ENCODE data around the gene CCDC12. TPM values are rescaled to one million over a fixed set of nuclear protein-coding genes. Genes with fewer than 3 reads are reported as not detected.

Gene CCDC12
- total RNA-seq, 1 donor from 2014 or later = 17.9 TPM

DNA sequence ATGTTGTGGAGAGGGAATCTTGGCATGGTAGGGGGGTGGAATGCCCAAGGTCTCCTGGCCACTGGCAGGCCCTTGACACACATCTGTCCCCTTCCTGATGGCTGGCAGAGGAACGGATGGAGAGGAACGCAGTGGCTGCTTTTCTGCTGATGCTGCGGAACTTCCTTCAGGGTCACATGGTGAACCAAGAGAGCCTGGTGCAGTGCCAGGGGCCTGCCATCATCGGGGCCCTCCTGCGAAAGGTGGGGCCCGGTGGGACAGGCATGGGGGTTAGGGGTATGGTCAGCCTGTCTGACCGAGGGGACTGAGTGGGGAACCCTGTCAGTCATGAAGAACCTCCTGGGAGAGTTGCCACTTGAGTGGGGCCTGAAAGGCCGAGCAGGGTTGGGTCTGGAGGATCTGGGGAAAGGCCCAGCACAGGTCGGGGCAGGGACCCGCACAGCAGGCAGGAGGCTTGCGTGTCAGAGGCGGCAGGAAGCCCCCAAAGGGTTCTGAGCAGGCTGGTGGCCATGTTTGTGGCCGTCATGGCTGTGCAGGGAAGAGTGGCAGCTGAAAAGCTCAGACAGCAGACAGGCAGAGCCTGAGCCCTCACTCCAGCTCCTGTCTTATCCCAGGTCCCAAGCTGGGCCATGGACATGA, 21.0 kb upstream of the CCDC12 start:
- Histone ChIP-seq H3K4me2 (no peak overlapping the region), H3K4me3 (no peak overlapping the region), H3K9ac (no peak overlapping the region), H3K79me2 (ENCODE audit: low read depth) (no peaks in the 10 kb centered on the region), H2AFZ (replicated peaks) (no peak overlapping the region), H3K27ac (no peak overlapping the region), H3K9me3 (ENCODE audit: low read depth) (no peaks in the 10 kb centered on the region), H4K20me1 (ENCODE audit: low read depth) (no peaks in the 10 kb centered on the region), H3K4me1 (no peaks in the 10 kb centered on the region), H3K27me3 (no peaks in the 10 kb centered on the region), H3F3A (ENCODE audit: low read depth) (no peaks in the 10 kb centered on the region), H3K36me3 (no peaks in the 10 kb centered on the region)
- Mint-ChIP-seq H3K27me3 (ENCODE audit: insufficient read depth, low read depth) (peaks cover 4% of the 10 kb centered on the region), H3K36me3 (no peaks in the 10 kb centered on the region), H3K4me1 (peaks cover 3% of the 10 kb centered on the region), H3K4me3 (no peak overlapping the region), H3K27ac (no peak overlapping the region), H3K9me3 (no peaks in the 10 kb centered on the region)
- DNase-seq (ENCODE audit: low spot score) = no peak
- TF ChIP-seq, protein P1, sequence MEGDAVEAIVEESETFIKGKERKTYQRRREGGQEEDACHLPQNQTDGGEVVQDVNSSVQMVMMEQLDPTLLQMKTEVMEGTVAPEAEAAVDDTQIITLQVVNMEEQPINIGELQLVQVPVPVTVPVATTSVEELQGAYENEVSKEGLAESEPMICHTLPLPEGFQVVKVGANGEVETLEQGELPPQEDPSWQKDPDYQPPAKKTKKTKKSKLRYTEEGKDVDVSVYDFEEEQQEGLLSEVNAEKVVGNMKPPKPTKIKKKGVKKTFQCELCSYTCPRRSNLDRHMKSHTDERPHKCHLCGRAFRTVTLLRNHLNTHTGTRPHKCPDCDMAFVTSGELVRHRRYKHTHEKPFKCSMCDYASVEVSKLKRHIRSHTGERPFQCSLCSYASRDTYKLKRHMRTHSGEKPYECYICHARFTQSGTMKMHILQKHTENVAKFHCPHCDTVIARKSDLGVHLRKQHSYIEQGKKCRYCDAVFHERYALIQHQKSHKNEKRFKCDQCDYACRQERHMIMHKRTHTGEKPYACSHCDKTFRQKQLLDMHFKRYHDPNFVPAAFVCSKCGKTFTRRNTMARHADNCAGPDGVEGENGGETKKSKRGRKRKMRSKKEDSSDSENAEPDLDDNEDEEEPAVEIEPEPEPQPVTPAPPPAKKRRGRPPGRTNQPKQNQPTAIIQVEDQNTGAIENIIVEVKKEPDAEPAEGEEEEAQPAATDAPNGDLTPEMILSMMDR (IDR thresholded peaks at IDR 0.05) = no peak
- TF ChIP-seq EZH2 (IDR thresholded peaks at IDR 0.05) = no peak
- TF ChIP-seq EZH2phosphoT487 (IDR thresholded peaks at IDR 0.05) = no peak

DNA sequence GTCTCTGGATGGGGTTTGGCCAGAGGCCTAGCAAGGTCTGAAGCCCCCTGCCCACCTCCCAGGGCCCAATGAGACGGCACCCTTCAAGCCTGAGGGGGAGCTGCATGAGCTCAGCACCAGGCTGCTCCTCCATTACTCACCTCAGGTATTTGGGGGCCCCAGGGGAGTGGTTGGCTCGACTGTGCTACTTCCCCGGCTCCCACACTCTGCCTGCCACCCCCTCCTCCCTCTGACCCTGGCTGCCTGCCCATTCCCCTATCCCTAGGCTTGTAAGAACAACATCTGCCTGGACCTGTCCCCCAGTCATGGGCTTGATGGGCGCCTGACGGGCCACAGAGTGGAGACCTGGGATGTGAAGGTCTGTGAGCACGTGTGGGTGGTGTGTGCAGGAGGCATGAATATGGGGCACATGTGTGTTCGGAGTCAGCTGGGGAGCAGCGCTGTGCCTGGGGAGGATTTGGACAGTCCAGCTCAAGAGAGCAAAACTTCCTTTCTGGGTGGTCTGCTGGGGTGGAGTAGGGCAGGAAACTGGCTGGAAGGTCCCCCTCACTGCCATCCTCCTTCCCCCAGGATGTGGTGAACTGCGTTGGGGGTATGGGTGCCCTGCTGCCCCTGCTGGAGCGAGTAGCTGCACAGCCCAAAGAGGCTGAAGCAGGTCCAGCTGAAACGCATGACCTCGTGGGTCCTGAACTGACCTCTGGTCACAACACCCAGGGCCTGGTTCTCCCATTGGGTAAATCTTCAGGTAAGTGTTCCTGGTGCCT, 20.3 kb upstream of the CCDC12 start:
- H3K36me3 ChIP-seq = no peaks in the 10 kb centered on the region
- no peak overlapping the region for H3K4me3 ChIP-seq
- Mint-ChIP-seq H3K27ac (peak overlapping the region; percentile 42), H3K9me3 (no peaks in the 10 kb centered on the region), H3K36me3 (no peaks in the 10 kb centered on the region), H3K4me3 (no peak overlapping the region), H3K27me3 (ENCODE audit: insufficient read depth, low read depth) (peaks cover 4% of the 10 kb centered on the region), H3K4me1 (peaks cover 3% of the 10 kb centered on the region)
- H3K79me2 ChIP-seq (ENCODE audit: low read depth) = no peaks in the 10 kb centered on the region
- H3K27ac ChIP-seq = no peak overlapping the region
- H3K9ac ChIP-seq = no peak overlapping the region
- H3F3A ChIP-seq (ENCODE audit: low read depth) = no peaks in the 10 kb centered on the region
- H3K27me3 ChIP-seq = no peaks in the 10 kb centered on the region
- H4K20me1 ChIP-seq (ENCODE audit: low read depth) = no peaks in the 10 kb centered on the region
- no peaks in the 10 kb centered on the region for H3K4me1 ChIP-seq
- H3K4me2 ChIP-seq = no peak overlapping the region
- H3K9me3 ChIP-seq (ENCODE audit: low read depth) = no peaks in the 10 kb centered on the region
- DNase-seq (ENCODE audit: low spot score) = no peak
- no peak overlapping the region for H2AFZ ChIP-seq (replicated peaks)
- TF ChIP-seq, protein P1 (IDR thresholded peaks at IDR 0.05) = no peak

DNA sequence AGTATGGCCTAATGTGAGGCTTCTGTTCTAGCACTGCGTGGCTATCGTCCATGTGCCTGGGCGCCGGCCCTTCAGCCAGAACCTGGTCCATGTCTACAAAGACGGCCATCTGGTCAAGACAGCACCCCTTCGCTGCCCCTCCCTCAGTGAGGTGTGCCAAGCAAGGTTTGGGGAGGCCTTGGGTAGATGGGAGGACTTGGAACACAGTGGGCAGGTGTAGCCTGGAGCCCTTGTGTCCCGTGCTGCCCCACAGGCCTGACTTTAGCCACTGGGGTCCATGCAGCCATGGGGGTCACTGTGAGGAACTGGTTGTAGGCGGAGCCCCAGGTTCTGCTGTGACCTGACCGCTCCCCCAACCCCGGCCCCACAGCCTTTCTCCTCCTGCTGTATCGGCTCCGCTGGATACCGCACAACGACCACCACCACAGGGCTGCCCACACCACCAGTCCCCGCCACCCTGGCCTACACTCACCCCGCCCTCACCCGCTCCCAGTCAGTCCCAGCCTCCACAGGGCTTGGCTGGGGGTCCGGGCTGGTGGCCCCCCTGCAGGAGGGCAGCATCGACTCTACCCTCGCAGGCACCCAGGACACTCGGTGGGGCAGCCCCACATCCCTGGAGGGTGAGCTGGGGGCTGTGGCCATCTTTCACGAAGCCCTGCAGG, 19.5 kb upstream of the CCDC12 start:
- DNase-seq (ENCODE audit: low spot score) = no peak

More for the DNA sequence above, 19.5 kb upstream of the CCDC12 start:
- H3K4me1 ChIP-seq = no peaks in the 10 kb centered on the region
- H3K36me3 Mint-ChIP-seq = no peaks in the 10 kb centered on the region
- H3K36me3 ChIP-seq = no peaks in the 10 kb centered on the region
- no peaks in the 10 kb centered on the region for H3K9me3 ChIP-seq (ENCODE audit: low read depth)
- H3K4me3 ChIP-seq = no peak overlapping the region
- H3K4me1 Mint-ChIP-seq = peaks cover 3% of the 10 kb centered on the region
- no peak overlapping the region for H3K4me2 ChIP-seq
- H3K4me3 Mint-ChIP-seq = no peak overlapping the region
- H3K9me3 Mint-ChIP-seq = no peaks in the 10 kb centered on the region
- no peaks in the 10 kb centered on the region for H3K27me3 ChIP-seq
- H3F3A ChIP-seq (ENCODE audit: low read depth) = no peaks in the 10 kb centered on the region
- H3K27ac ChIP-seq = no peak overlapping the region
- H3K27ac Mint-ChIP-seq = no peak overlapping the region
- H2AFZ ChIP-seq (replicated peaks) = no peak overlapping the region
- H3K9ac ChIP-seq = no peak overlapping the region
- TF ChIP-seq EZH2phosphoT487 (IDR thresholded peaks at IDR 0.05) (no peak), EZH2 (IDR thresholded peaks at IDR 0.05) (no peak)
- TF ChIP-seq, protein P1 (IDR thresholded peaks at IDR 0.05) = no peak
- H3K27me3 Mint-ChIP-seq (ENCODE audit: insufficient read depth, low read depth) = peaks cover 4% of the 10 kb centered on the region
- no peaks in the 10 kb centered on the region for H4K20me1 ChIP-seq (ENCODE audit: low read depth)
- no peaks in the 10 kb centered on the region for H3K79me2 ChIP-seq (ENCODE audit: low read depth)
